ENCODE data around the gene OCRL.
A peak's percentile ranks its signal among the peaks of the same experiment; 100 is the strongest.

OCRL gene

GRCh38 chrX:129590596-129590995 is 50.5 kb downstream of the OCRL start:
- no peak for DNase-seq

- DNase-seq = peak; percentile 10
Observed at GRCh38 chrX:129593137-129593536, 53.1 kb downstream of the OCRL start.

- no peak for DNase-seq
Observed at GRCh38 chrX:129594781-129595180, 54.7 kb downstream of the OCRL start.

GRCh38 chrX:129596077-129596476 is 56.0 kb downstream of the OCRL start:
- no peak for DNase-seq

GRCh38 chrX:129597905-129598304 is 57.8 kb downstream of the OCRL start:
- no peak for DNase-seq

- DNase-seq = no peak
Observed at GRCh38 chrX:129599499-129599898, 59.4 kb downstream of the OCRL start.

- DNase-seq = no peak
Observed at GRCh38 chrX:129599996-129600395, 59.9 kb downstream of the OCRL start.

- no peak for DNase-seq
Observed at GRCh38 chrX:129600981-129601424, 60.9 kb downstream of the OCRL start.

GRCh38 chrX:129606918-129607317 is 66.9 kb downstream of the OCRL start:
- peak; percentile 44 for DNase-seq

- DNase-seq = no peak
Observed at GRCh38 chrX:129608496-129608895, 68.4 kb downstream of the OCRL start.

- DNase-seq = no peak
Observed at GRCh38 chrX:129609395-129609794, 69.3 kb downstream of the OCRL start.

GRCh38 chrX:129612396-129612795 is 72.3 kb downstream of the OCRL start:
- no peak for DNase-seq

- DNase-seq = no peak
Observed at GRCh38 chrX:129613596-129613995, 73.5 kb downstream of the OCRL start.

GRCh38 chrX:129614481-129615255 is 74.6 kb downstream of the OCRL start:
- no peak for DNase-seq

GRCh38 chrX:129617420-129617819 is 77.4 kb downstream of the OCRL start:
- no peak for DNase-seq

- DNase-seq = no peak
Observed at GRCh38 chrX:129618997-129619396, 78.9 kb downstream of the OCRL start.

GRCh38 chrX:129622757-129623301 is 82.8 kb downstream of the OCRL start:
- DNase-seq = peak; percentile 90

GRCh38 chrX:129626026-129626425 is 86.0 kb downstream of the OCRL start:
- peak; percentile 56 for DNase-seq

- DNase-seq = no peak
Observed at GRCh38 chrX:129629837-129630236, 89.8 kb downstream of the OCRL start.

GRCh38 chrX:129631849-129632248 is 91.8 kb downstream of the OCRL start:
- DNase-seq = no peak

- no peak for DNase-seq
Observed at GRCh38 chrX:129632443-129632842, 92.4 kb downstream of the OCRL start.

GRCh38 chrX:129634541-129634940 is 94.5 kb downstream of the OCRL start:
- DNase-seq = no peak

GRCh38 chrX:129636175-129636681 is 96.2 kb downstream of the OCRL start:
- DNase-seq = no peak
